Fibroblast of the aortic adventitia (primary cell): ENCODE measurements around the gene NPIPA7. TPM values are rescaled to one million over a fixed set of nuclear protein-coding genes. Genes with fewer than 3 reads are reported as not detected.
"Not testable (repeated sequence)": the region's sequence is repeated elsewhere in the genome, so short reads cannot be mapped to it uniquely, and the experiment has no call there.

Experiments
- DNase-seq: peaks from one replicate; pipeline ENCODE4 v3.0.0-alpha.2; 2010; ENCODE audit warnings: low read depth
- H3K4me3 ChIP-seq: 2 replicates; pipeline ENCODE4 v1.5.1; 2011; ENCODE audit warnings: low read depth, mild to moderate bottlenecking, control low read depth, low read length, moderate library complexity
- total RNA-seq: library from RNA; depleted of rRNA; stranded (reverse); fragments of >200 nt; gene quantifications from 2 replicates; pipeline ENCODE4 v1.2.3, GENCODE V29; 2012; ENCODE audit warnings: low replicate concordance

NPIPA7 gene
- 2.5 TPM in 1 of 2 replicates, not detected in the other for total RNA-seq

DNA sequence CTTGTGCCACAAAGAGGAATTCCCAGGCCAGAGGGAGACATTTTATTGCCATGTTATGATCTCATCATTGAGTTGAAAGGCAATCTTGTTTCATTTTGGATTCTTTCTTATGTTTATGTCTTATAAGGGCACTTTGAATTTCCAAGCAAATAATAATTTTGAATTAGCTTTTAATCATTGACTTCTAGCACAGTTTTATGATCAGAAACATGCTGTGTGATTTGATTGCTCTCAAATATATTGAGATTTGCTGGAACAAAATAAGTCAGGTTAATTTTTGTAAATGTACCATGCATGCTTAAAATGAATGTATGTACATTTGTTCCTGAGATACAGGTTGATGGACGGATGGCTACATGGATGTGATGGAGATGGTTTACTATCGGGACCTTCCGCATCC, at the start of gene NPIPA7:
Gene NPIPA7, plus strand, starts transcription at position 301 of the 400 bp plus-strand sequence. CDS start 105 bp downstream, outside the sequence.
- H3K4me3 ChIP-seq, DNase-seq: not testable (repeated sequence)

DNA sequence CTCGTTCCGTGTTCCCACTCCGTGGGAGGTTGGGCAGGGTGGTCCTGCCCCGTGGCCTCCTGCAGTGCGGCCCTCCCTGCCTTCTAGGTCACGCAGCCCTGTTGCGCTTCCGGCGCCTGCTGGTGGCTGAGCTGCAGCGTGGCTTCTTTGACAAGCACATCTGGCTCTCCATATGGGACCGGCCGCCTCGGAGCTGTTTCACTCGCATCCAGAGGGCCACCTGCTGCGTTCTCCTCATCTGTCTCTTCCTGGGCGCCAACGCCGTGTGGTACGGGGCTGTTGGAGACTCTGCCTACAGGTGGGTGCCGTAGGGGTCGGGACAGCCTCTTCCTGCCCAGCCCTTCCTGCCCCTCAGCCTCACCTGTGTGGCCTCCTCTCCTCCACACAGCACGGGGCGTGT, 47.5 kb upstream of the NPIPA7 start:
- DNase-seq, H3K4me3 ChIP-seq: not testable (repeated sequence)

DNA sequence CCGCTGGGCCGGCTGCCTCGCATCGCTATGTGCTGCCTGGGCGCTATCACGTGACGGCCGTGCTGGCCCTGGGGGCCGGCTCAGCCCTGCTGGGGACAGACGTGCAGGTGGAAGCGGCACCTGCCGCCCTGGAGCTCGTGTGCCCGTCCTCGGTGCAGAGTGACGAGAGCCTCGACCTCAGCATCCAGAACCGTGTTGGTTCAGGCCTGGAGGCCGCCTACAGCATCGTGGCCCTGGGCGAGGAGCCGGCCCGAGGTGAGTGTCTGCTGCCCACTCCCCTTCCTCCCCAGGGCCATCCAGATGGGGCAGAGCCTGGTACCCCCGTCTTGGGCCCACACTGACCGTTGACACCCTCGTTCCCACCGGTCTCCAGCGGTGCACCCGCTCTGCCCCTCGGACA, 21.4 kb upstream of the NPIPA7 start:
- not testable (repeated sequence) for H3K4me3 ChIP-seq, DNase-seq

DNA sequence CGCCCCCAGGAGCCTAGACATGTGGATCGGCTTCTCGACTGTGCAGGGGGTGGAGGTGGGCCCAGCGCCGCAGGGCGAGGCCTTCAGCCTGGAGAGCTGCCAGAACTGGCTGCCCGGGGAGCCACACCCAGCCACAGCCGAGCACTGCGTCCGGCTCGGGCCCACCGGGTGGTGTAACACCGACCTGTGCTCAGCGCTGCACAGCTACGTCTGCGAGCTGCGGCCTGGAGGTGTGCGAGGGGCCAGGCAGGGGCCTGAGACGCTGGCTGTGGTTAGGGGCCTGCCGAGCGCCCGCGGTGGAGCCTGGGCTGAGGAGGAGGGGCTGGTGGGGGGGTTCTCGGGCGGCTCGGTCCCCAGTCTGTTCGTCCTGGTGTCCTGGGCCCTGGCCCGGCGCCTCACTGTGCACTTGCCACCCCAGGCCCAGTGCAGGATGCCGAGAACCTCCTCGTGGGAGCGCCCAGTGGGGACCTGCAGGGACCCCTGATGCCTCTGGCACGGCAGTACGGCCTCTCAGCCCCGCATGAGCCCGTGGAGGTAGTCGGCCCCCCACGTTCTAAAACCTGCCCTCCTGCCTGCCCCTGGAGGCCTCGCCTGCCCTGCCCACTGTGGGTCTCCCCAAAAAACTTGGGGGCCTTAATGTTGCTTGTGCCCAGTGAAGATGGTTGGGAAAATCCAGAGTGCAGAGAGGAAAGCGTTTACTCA, 20.2 kb upstream of the NPIPA7 start:
- DNase-seq, H3K4me3 ChIP-seq: not testable (repeated sequence)

DNA sequence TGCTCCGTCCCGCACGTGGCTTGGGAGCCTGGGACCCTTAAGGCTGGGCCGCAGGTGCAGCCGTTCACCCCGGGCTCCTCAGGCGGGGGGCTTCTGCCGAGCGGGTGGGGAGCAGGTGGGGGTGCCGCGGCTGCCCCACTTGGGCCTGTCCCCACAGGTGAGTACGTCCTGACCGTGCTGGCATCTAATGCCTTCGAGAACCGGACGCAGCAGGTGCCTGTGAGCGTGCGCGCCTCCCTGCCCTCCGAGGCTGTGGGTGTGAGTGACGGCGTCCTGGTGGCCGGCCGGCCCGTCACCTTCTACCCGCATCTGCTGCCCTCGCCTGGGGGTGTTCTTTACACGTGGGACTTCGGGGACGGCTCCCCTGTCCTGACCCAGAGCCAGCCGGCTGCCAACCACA, 15.3 kb upstream of the NPIPA7 start:
- not testable (repeated sequence) for H3K4me3 ChIP-seq, DNase-seq

DNA sequence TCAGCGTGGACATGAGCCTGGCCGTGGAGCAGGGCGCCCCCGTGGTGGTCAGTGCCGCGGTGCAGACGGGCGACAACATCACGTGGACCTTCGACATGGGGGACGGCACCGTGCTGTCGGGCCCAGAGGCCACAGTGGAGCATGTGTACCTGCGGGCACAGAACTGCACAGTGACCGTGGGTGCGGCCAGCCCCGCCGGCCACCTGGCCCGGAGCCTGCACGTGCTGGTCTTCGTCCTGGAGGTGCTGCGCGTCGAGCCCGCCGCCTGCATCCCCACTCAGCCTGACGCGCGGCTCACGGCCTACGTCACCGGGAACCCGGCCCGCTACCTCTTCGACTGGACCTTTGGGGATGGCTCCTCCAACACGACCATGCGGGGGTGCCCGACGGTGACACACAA, 14.8 kb upstream of the NPIPA7 start:
- not testable (repeated sequence) for H3K4me3 ChIP-seq, DNase-seq

DNA sequence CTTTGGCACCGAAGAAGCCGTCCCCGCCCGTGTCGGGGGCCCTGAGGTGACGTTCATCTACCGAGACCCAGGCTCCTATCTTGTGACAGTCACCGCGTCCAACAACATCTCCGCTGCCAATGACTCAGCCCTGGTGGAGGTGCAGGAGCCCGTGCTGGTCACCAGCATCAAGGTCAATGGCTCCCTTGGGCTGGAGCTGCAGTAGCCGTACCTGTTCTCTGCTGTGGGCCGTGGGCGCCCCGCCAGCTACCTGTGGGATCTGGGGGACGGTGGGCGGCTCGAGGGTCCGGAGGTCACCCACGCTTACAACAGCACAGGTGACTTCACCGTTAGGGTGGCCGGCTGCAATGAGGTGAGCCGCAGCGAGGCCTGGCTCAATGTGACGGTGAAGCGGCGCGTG, 14.2 kb upstream of the NPIPA7 start:
- not testable (repeated sequence) for DNase-seq, H3K4me3 ChIP-seq

DNA sequence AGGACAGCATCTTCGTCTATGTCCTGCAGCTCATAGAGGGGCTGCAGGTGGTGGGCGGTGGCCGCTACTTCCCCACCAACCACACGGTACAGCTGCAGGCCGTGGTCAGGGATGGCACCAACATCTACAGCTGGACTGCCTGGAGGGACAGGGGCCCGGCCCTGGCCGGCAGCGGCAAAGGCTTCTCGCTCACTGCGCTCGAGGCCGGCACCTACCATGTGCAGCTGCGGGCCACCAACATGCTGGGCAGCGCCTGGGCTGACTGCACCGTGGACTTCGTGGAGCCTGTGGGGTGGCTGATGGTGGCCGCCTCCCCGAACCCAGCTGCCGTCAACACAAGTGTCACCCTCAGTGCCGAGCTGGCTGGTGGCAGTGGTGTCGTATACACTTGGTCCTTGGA, 13.6 kb upstream of the NPIPA7 start:
- not testable (repeated sequence) for H3K4me3 ChIP-seq, DNase-seq

DNA sequence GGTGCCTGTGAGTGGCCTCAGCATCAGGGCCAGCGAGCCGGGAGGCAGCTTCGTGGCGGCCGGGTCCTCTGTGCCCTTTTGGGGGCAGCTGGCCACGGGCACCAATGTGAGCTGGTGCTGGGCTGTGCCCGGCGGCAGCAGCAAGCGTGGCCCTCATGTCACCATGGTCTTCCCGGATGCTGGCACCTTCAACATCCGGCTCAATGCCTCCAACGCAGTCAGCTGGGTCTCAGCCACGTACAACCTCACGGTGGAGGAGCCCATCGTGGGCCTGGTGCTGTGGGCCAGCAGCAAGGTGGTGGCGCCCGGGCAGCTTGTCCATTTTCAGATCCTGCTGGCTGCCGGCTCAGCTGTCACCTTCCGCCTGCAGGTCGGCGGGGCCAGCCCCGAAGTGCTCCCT, 13.1 kb upstream of the NPIPA7 start:
- not testable (repeated sequence) for H3K4me3 ChIP-seq, DNase-seq

DNA sequence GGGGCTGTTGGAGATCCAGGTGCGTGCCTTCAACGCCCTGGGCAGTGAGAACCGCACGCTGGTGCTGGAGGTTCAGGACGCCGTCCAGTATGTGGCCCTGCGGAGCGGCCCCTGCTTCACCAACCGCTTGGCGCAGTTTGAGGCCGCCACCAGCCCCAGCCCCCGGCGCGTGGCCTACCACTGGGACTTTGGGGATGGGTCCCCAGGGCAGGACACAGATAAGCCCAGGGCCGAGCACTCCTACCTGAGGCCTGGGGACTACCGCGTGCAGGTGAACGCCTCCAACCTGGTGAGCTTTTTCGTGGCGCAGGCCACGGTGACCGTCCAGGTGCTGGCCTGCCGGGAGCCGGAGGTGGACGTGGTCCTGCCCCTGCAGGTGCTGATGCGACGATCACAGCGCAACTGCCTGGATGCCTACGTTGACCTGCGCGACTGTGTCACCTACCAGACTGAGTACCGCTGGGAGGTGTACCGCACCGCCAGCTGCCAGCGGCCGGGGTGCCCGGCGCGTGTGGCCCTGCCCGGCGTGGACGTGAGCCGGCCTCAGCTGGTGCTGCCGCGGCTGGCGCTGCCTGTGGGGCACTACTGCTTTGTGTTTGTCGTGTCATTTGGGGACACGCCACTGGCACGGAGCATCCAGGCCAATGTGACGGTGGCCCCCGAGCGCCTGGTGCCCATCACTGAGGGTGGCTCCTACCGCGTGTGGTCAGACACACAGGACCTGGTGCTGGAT, 12.2 kb upstream of the NPIPA7 start:
- H3K4me3 ChIP-seq, DNase-seq: not testable (repeated sequence)

DNA sequence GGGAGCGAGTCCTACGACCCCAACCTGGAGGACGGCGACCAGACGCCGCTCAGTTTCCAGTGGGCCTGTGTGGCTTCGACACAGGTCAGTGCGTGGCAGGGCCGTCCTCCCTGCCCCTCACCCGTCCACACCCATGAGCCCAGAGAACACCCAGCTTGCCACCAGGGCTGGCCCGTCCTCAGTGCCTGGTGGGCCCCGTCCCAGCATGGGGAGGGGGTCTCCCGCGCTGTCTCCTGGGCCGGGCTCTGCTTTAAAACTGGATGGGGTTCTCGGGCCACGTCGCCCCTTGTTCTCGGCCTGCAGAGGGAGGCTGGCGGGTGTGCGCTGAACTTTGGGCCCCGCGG, 11.7 kb upstream of the NPIPA7 start:
- H3K4me3 ChIP-seq, DNase-seq: not testable (repeated sequence)

DNA sequence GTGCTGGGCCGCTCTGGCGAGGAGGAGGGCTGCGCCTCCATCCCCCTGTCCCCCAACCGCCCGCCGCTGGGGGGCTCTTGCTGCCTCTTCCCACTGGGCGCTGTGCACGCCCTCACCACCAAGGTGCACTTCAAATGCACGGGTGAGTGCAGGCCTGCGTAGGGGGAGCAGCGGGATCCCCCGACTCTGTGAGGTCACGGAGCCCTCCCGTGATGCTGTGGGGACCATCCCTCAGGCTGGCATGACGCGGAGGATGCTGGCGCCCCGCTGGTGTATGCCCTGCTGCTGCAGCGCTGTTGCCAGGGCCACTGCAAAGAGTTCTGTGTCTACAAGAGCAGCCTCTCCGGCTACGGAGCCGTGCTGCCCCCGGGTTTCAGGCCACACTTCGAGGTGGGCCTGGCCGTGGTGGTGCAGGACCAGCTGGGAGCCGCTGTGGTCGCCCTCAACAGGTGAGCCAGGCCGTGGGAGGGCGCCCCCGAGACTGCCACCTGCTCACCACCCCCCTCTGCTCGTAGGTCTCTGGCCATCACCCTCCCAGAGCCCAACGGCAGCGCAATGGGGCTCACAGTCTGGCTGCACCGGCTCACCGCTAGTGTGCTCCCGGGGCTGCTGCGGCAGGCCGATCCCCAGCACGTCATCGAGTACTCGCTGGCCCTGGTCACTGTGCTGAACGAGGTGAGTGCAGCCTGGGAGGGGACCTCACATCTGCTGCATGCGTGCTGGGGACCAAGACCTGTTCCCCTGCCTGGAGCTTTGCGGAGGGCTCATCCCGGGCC, 9.7 kb upstream of the NPIPA7 start:
- DNase-seq, H3K4me3 ChIP-seq: not testable (repeated sequence)

DNA sequence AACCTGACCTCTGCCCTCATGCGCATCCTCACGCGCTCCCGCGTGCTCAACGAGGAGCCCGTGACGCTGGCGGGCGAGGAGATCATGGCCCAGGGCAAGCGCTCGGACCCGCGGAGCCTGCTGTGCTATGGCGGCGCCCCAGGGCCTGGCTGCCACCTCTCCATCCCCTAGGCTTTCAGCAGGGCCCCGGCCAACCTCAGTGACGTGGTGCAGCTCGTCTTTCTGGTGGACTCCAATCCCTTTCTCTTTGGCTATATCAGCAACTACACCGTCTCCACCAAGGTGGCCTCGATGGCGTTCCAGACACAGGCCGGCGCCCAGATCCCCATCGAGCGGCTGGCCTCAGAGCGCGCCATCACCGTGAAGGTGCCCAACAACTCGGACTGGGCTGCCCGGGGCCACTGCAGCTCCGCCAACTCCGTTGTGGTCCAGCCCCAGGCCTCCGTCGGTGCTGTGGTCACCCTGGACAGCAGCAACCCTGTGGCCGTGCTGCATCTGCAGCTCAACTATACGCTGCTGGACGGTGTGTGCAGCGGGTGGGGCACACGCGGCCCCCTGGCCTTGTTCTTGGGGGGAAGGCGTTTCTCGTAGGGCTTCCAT, 7.7 kb upstream of the NPIPA7 start:
- H3K4me3 ChIP-seq, DNase-seq: not testable (repeated sequence)

DNA sequence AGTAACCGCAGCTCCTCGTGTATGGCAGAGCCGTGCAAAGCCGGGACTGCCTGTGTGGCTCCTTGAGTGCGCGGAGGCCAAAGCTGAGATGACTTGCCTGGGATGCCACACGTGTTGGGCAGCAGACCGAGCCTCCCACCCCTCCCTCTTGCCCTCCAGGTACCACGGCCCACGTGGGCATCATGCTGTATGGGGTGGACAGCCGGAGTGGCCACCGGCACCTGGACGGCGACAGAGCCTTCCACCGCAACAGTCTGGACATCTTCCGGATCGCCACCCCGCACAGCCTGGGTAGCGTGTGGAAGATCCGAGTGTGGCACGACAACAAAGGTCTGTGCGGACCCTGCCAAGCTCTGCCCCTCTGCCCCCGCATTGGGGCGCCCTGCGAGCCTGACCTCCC, 4.7 kb upstream of the NPIPA7 start:
- H3K4me3 ChIP-seq, DNase-seq: not testable (repeated sequence)

DNA sequence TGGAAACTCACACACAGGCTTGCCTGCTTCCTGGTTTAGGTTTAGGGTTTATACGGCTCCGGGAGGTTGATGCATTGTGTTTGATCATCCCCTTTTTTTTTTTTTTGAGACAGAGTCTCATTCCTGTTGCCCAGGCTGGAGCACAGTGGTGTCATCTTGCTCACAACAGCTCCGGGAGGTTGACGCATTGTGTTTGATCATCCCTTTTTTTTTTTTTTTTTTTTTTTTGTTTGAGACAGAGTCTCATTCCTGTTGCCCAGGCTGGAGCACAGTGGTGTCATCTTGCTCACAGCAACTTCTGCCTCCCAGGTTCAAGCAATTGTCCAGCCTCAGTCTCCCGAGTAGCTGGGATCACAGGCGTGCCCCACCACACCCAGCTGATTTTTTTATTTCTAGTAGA, 20.7 kb downstream of the NPIPA7 start:
- not testable (repeated sequence) for DNase-seq, H3K4me3 ChIP-seq

DNA sequence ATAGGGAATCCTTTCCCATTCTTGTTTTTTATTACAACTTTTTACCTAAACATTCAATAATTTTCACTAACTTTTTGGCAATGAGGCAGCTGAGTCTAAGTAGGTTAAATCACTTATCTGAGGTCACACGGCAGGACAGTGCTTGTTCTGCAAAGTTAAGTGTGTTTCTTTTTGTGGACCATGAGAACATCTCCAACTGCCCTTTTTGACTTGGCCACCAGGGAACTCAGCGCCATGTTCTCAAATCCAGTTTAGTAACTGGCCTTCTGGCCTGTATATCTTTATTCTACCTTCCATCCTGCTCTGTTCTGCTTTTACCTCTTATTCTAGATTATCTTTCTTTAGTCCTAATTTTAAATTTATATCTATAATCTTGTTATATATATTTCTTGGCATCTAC, 23.4 kb downstream of the NPIPA7 start:
- not testable (repeated sequence) for DNase-seq, H3K4me3 ChIP-seq

DNA sequence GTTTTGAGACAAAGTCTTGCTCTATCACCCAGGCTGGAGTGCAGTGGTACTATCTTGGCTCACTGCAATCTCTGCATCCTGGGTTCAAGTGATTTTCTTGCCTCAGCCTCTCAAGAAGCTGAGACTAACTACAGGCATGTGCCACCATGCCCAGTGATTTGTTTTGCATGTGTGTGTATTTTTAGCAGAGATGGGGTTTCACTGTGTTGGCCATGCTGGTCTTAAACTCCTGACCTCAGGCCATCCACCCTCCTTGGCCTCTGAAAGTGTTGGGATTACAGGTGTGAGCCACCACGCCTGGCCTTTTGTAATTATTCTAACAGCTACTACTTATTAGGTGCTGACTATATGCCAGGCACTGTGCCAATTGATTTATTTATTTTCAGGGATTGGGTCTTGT, 25.3 kb downstream of the NPIPA7 start:
- not testable (repeated sequence) for DNase-seq, H3K4me3 ChIP-seq

DNA sequence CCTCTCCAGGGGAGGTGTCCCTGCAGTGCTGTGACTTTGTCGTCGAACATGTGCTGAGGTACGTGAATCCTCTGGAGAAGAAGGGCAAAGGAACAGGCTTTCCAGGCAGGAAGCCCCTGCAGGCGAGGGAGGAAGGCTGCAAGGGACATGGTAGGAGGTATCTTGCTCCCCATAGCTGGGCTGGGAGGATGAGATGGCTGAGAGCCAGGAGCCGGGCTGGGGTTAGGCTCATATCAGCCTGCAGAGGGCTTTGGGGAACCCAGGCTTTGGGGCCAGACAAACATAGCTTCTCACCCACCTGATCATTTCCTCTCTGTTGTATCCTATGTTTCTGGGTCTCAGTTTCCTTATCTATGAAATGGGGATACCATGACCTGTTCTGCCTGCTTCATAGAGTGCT, 26.5 kb downstream of the NPIPA7 start:
- not testable (repeated sequence) for H3K4me3 ChIP-seq, DNase-seq

DNA sequence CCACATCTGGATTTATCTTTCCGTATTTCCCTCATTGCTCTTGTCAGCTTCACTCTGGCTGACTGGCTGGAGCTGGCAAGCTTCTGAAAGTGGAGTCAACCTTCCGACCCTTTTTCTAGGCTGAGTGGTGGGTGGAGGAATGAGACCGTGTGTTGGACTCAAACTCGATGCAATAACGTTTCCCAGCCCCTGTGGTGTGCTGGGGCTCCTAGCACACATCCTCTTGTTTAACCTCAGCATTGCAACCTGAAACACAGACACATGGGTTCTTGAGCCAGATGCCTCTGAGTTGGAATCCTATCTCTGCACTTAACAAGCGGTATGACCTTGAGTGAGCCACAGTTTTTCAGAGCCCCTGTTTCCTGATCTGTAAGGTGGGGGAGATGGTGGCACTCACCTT, 29.5 kb downstream of the NPIPA7 start:
- DNase-seq, H3K4me3 ChIP-seq: not testable (repeated sequence)
